Urothelium cell line (cell line): ENCODE results near the gene SSMEM1.
"Not testable (repeated sequence)": the region's sequence is repeated elsewhere in the genome, so short reads cannot be mapped to it uniquely, and the experiment has no call there.

ENCODE experiments used
- DNase-seq: peaks from one replicate; pipeline ENCODE4 v3.0.0; 2011; ENCODE audit warnings: low spot score, mixed read lengths
- FAIRE-seq: peaks from 2 replicates; lab custom pipeline; 2011; peaks lifted over from hg19 to GRCh38; lab: Jason Lieb, UNC

SSMEM1 gene

GRCh38 chr7:130243486-130243885, 35.8 kb downstream of the SSMEM1 start:
- not testable (repeated sequence) for FAIRE-seq, DNase-seq

GRCh38 chr7:130246491-130246890, 38.8 kb downstream of the SSMEM1 start:
- FAIRE-seq, DNase-seq: not testable (repeated sequence)

- DNase-seq, FAIRE-seq: not testable (repeated sequence)
Observed at GRCh38 chr7:130248842-130249241, 41.2 kb downstream of the SSMEM1 start.

GRCh38 chr7:130249626-130250025, 42.0 kb downstream of the SSMEM1 start:
- not testable (repeated sequence) for FAIRE-seq, DNase-seq

GRCh38 chr7:130254555-130254954, 46.9 kb downstream of the SSMEM1 start:
- FAIRE-seq, result no peak
- no peak for DNase-seq

GRCh38 chr7:130256704-130257103, 49.0 kb downstream of the SSMEM1 start:
- FAIRE-seq, result no peak
- no peak for DNase-seq

GRCh38 chr7:130258494-130259078, 50.9 kb downstream of the SSMEM1 start:
- FAIRE-seq (no peak), DNase-seq (no peak)

- DNase-seq, result no peak
- no peak for FAIRE-seq
Observed at GRCh38 chr7:130262448-130262847, 54.8 kb downstream of the SSMEM1 start.

- DNase-seq (no peak), FAIRE-seq (no peak)
Observed at GRCh38 chr7:130263130-130263529, 55.5 kb downstream of the SSMEM1 start.
